Activated T-cell treated with anti-CD3 and anti-CD28 coated beads, Interleukin-2, amount 50 U/mL, for 72 hours (primary cell): ENCODE measurements around the gene KDM6B. TPM values are rescaled to one million over a fixed set of nuclear protein-coding genes. Genes with fewer than 3 reads are reported as not detected.
"Not testable (repeated sequence)": the region's sequence is repeated elsewhere in the genome, so short reads cannot be mapped to it uniquely, and the experiment has no call there.

Source experiments
- ATAC-seq, 2 donors: fragments of 150-1000 bp; cut with Tn5 transposase; replicated peaks in 1 of 2; 2 replicates each; pipeline ENCODE4 v1.10.0; 2021; ENCODE audit warnings: moderate library complexity in 2 of 2, mild to moderate bottlenecking in 1 of 2
- DNase-seq, 2 donors: peaks; one replicate each; pipeline ENCODE4 v3.0.0; 2021 to 2022; ENCODE audit warnings: mixed read lengths in 1 of 2
- H3K27ac Mint-ChIP-seq: one replicate; pipeline ENCODE4 v1.8.0; 2022; ENCODE audit warnings: mild to moderate bottlenecking, moderate library complexity, mixed read lengths
- H3K27me3 Mint-ChIP-seq: one replicate; pipeline ENCODE4 v1.8.0; 2022; ENCODE audit warnings: low read depth, mixed read lengths
- H3K36me3 Mint-ChIP-seq, 2 donors: one replicate each; pipeline ENCODE4 v1.8.0; 2022; ENCODE audit warnings: mixed read lengths in 2 of 2, mild to moderate bottlenecking in 1 of 2; ENCODE audit not compliant: insufficient read depth in 2 of 2
- H3K4me1 Mint-ChIP-seq: one replicate; pipeline ENCODE4 v1.8.0; 2022; ENCODE audit warnings: low read depth, mixed read lengths
- H3K4me3 Mint-ChIP-seq, 2 donors: one replicate each; pipeline ENCODE4 v1.8.0; 2022; ENCODE audit warnings: mild to moderate bottlenecking in 2 of 2, mixed read lengths in 2 of 2, moderate library complexity in 2 of 2
- H3K9me3 Mint-ChIP-seq, 2 donors: one replicate each; pipeline ENCODE4 v1.8.0; 2022; ENCODE audit warnings: mixed read lengths in 2 of 2
- total RNA-seq, 2 donors: library from RNA; stranded (reverse); gene quantifications; one replicate each; pipeline ENCODE4 v1.2.3, GENCODE V29; 2022

Gene KDM6B
- total RNA-seq, 2 donors from 2014 or later, result 73.7 to 83.5 TPM

DNA sequence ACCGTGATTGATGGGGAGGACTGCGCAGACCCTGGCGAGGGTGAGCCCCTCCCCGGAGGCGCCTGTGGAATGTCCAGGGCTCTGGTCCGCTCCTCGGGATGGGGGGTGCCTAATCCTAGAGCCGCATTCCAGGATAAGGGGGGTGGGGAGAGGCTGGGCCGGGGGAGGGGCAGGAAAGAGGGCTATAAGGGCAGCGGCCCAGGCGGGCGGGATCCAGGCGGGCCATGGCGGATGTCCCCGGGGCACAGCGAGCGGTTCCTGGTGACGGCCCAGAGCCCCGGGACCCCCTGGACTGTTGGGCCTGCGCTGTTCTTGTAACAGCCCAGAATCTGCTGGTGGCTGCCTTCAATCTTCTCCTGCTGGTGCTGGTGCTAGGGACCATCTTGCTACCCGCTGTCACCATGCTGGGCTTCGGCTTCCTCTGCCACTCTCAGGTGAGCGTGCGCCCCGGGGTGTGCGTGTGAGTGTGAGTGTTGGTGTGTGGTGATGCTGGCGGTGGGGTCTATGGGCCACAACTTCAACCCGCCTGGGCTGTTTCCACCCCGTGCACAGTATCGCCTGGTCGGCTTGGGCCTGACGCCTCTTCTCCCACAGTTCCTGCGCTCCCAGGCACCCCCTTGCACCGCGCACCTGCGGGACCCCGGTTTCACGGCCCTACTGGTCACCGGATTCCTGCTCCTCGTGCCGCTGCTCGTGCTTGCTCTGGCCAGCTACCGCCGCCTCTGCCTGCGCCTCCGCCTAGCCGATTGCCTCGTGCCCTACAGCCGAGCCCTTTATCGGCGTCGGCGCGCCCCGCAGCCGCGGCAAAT is 21.0 kb downstream of the KDM6B start, which contains the start of gene TMEM88:
Gene TMEM88, plus strand, starts transcription at position 216 of the 809 bp plus-strand sequence. Its CDS starts 9 bp downstream, at position 225.
- Mint-ChIP-seq H3K27ac (peak within 1 kb of the TSS; percentile 76), H3K9me3 (no peaks in the 10 kb centered on the region), H3K4me1 (peaks cover 25% of the 10 kb centered on the region), H3K4me3 (peak within 1 kb of the TSS in 1 of 2 donors; percentile 31), H3K36me3 (peaks cover 2 to 11% of the 10 kb centered on the region in 2 donors), H3K27me3 (no peaks in the 10 kb centered on the region)
- no peak for ATAC-seq
- DNase-seq, result no peak

DNA sequence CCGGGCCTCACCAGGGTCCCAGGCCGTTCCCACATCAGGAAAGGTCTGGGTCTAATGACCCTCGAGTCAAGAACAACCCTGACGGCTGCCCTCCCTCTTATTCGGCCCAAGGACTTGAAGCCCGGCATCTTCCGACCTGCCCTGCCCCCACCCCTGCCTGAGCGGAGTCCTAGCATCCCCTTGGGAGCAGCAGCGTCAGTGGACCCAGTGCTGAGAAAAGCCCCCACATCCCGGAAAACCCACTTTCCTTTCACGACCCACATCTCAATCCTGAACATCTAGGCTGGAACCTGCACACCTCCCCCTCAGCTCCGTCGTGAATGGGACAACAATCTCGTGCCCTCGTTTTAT is 21.6 kb downstream of the KDM6B start:
- Mint-ChIP-seq H3K4me3 (no peak overlapping the region), H3K27ac (no peak overlapping the region), H3K36me3 (peaks cover 2 to 11% of the 10 kb centered on the region in 2 donors), H3K27me3 (no peaks in the 10 kb centered on the region), H3K4me1 (peaks cover 19% of the 10 kb centered on the region), H3K9me3 (no peaks in the 10 kb centered on the region)
- no peak for ATAC-seq
- DNase-seq, result no peak

DNA sequence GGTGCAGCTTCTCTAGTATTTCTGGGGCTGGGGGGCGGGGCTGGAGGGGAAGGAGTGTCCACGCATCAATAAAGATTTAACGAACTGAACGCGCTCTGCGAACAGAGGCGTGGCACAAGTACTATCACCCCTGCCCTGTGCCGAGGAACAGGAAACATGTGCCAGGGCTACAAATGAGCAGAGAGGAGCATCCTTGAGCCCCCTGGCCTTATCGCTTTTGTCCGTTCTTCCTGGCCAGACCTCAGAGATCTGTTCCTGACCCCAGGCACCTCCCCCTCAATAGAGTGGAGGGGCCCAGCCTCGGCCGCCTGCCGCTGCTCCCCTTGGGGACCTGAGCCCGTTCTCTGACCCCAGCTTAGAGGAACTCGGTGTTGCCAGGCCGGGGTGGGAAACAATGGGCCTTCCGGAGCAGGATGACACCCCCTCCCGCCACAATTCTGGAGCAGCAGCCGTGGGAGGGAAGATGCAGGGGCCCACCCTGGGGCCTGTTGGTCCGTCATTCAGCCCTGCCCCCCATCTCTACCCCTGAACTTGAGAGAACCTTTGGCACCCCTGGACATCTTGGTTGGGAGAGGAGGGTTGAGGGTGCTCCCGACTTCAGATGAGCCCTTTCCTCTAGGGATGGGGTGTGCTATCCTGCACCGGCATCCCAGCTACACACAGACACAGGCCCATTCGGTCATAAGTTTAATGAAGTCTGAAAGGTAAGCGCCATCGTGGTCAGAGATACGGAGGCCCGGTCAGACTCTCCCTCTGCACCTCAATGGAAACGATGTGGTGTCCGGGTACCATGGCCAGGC is 22.2 kb downstream of the KDM6B start:
- Mint-ChIP-seq H3K27me3 (no peaks in the 10 kb centered on the region), H3K27ac (no peak overlapping the region), H3K9me3 (no peaks in the 10 kb centered on the region), H3K4me3 (no peak overlapping the region), H3K36me3 (peaks cover 2 to 8% of the 10 kb centered on the region in 2 donors), H3K4me1 (peaks cover 13% of the 10 kb centered on the region)
- no peak for DNase-seq
- no peak for ATAC-seq

DNA sequence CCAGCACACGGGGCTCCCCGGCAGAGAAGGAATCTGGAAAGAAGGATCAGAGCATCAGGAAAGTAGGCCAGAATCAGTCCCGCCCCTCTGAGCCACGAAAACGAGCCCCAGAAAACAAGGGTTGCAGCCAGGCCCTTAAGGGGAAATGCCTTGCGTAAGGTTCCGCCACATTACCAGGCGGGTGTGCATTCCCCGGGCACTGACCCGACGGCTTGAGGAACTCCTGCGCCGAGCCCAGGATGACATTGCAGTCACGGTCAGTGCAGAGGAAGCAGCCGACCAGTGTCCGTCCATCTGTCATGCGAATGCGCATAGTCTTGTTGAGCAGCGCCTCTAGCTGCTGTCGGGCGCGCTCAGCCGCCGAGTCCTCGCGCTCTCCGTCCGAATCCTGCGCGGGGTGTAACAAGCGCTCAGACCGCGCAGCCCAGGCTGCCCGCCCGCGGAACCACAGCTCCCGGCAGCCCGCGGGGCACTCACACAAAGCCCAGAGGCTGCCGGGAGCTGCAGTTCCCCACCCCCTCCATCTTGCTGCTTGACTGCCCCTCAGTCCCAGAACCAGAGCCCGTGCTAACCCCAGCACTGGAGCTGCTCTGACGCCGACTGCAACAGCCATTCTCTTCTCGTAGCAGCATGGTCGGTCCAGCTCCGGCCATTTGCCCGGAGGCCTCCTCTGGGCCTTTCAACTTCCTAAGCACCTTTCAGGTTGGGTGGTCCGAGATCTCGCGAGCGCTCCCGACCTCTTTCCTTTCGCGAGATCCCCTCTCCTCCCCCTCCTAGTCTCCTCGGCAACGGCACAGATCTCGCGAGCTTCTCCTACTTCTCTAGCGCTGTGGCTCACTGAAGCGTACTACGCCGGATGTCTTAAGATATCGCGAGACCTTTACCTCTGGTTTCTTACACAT is 23.0 kb downstream of the KDM6B start, which contains the start of gene NAA38:
Gene NAA38, minus strand, starts transcription at position 749 of the 902 bp plus-strand sequence. Its CDS starts 96 bp downstream, at position 653.
- Mint-ChIP-seq H3K27me3 (no peaks in the 10 kb centered on the region), H3K4me3 (no peak within 1 kb of the TSS)

DNA sequence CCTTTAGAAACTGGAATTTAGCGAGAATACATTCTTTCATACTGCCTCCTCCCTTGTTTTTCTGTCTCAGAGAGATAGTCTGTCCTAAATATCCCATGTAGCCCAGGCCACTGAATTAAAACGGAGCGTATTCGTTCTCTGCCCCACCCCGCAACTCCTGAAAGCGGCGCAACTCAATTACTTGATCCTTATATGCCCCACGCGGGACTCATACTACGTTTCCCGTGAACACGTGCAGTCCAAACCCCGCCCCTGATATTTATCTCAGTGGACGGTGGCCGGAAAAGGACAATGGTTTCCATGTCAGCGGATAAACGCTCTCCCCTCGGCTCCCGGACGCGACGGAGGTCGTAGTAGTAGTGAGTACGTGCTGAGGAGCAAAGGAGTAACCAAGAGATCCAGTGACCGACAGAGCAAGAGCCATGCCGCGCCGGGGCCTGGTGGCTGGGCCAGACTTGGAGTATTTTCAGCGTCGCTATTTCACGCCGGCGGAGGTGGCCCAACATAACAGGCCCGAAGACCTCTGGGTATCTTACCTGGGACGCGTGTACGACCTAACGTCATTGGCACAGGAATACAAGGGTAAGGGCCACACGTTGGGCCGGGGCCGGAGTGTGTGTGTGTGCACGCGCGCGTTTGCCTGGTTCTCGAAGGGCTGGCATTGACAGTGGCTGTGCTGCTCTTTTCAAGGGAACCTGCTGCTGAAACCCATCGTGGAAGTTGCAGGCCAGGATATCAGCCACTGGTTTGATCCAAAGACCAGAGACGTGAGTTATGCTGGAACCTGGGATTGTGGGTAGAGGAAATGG is 23.9 kb downstream of the KDM6B start, which contains the start of gene CYB5D1:
Gene CYB5D1, plus strand, starts transcription at position 291 of the 809 bp plus-strand sequence. Its CDS starts 132 bp downstream, at position 423.
- H3K4me3 Mint-ChIP-seq, result no peak within 1 kb of the TSS
- ATAC-seq (peak; percentile 54 to 56), DNase-seq (peak; percentile 85 to 89)
- peaks cover 2 to 5% of the 10 kb centered on the region in 2 donors for H3K36me3 Mint-ChIP-seq
- no peaks in the 10 kb centered on the region for H3K27me3 Mint-ChIP-seq
- peaks cover 4% of the 10 kb centered on the region for H3K4me1 Mint-ChIP-seq
- H3K9me3 Mint-ChIP-seq, result no peaks in the 10 kb centered on the region
- no peak within 1 kb of the TSS for H3K27ac Mint-ChIP-seq

More for the DNA sequence above, 23.0 kb downstream of the KDM6B start, which contains the start of gene NAA38:
- DNase-seq (peak; percentile 92 to 97), ATAC-seq (peak; percentile 89 to 90)
- Mint-ChIP-seq H3K4me1 (peaks cover 5% of the 10 kb centered on the region), H3K9me3 (no peaks in the 10 kb centered on the region), H3K27ac (no peak within 1 kb of the TSS), H3K36me3 (peaks cover 2 to 8% of the 10 kb centered on the region in 2 donors)

DNA sequence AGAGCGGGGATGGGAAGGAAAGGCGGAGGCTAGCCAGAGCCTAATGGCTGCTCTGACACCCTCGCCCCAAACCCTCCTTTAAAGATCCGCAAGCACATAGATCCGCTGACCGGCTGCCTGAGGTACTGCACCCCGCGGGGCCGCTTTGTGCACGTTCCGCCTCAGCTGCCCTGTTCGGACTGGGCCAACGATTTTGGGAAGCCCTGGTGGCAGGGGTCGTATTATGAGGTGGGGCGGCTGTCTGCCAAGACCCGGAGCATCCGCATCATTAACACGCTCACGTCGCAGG is 24.4 kb downstream of the KDM6B start:
- no peak overlapping the region for H3K4me3 Mint-ChIP-seq
- no peaks in the 10 kb centered on the region for H3K9me3 Mint-ChIP-seq
- H3K27ac Mint-ChIP-seq, result no peak overlapping the region
- peaks cover 2 to 5% of the 10 kb centered on the region in 2 donors for H3K36me3 Mint-ChIP-seq
- H3K4me1 Mint-ChIP-seq, result peaks cover 4% of the 10 kb centered on the region
- DNase-seq (peak in 1 of 2 donors; percentile 46), ATAC-seq (no peak)
- no peaks in the 10 kb centered on the region for H3K27me3 Mint-ChIP-seq

DNA sequence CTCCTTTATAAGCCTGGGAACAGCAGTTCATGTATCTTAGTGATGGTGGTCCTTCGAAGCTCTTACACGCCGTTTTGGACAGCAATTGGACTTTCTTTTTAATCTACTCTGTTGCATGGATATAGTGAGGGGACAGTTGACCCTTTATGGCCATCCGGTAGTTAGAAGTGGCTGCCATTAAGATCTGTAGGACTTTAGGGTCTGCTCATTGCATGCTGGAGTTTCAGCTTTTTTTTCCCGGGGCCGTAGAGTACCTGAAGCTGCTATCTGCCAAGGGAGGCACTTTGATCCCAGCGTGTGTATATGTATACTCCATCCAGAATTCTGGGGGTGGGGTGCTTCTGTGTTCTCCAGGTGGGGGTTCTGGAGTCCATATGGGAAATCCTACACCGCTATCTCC is 25.0 kb downstream of the KDM6B start:
- no peak overlapping the region for H3K27ac Mint-ChIP-seq
- no peak overlapping the region for H3K4me3 Mint-ChIP-seq
- DNase-seq (no peak), ATAC-seq (no peak)
- peaks cover 2% of the 10 kb centered on the region in 2 donors for H3K36me3 Mint-ChIP-seq
- no peaks in the 10 kb centered on the region for H3K9me3 Mint-ChIP-seq
- no peaks in the 10 kb centered on the region for H3K27me3 Mint-ChIP-seq
- H3K4me1 Mint-ChIP-seq, result no peaks in the 10 kb centered on the region

DNA sequence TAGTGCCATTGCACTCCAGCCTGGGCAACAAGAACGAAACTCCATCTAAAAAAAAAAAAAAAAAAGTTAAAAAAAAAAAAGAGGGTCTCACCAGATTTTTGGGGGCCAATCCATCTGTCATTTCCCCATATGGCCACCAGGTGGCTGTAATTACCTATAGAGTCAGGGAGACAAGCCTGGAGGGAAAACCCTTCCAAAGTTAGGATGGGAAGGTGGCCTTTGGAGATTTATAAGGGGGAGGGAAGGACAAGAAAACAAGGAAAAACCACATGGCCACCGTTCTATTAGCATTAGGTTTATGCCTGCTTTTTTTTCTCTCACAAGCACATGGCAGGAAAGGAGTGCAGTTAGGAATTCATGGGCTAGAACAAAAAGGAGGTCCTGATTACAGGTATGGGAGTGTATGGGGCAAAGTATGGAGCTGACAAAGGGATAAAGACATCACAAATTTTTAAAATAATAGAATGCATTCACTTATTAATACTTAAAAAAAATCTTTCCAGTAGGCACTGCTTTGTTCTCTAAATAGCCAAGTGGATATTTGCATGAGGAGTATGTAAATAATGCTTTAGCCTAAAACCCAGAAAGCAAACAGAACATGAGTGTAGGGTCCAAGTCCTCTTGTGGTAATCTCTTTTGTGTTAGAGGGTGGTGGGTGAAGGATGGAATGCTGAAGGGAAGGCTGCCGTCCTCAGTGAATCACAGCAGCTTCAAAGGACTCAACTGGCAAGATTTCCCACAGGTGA is 28.8 kb downstream of the KDM6B start:
- Mint-ChIP-seq H3K4me1 (peaks cover 11% of the 10 kb centered on the region), H3K27me3 (no peaks in the 10 kb centered on the region), H3K9me3 (no peaks in the 10 kb centered on the region), H3K27ac (no peak overlapping the region), H3K36me3 (peaks cover 9 to 12% of the 10 kb centered on the region in 2 donors), H3K4me3 (no peak overlapping the region)
- ATAC-seq (no peak), DNase-seq (peak; percentile 45 to 52)

DNA sequence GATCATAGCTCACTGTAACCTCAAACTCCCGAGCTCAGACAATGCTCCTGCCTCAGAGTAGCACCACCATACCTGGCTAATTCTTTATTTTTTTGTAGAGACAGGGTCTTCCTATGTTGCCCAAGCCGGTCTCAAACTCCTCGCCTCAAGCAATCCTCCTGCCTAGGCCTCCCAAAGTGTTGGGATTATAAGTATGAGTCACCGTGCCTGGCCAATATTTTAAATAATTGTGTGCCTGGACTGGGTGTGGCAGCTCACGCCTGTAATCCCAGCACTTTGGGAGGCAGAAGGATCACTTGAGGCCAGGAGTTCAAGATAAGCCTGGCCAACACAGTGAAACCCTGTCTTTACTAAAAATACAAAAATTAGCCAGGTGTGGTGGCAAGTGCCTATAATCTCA is 30.4 kb downstream of the KDM6B start:
- H3K27ac Mint-ChIP-seq, DNase-seq, ATAC-seq, H3K27me3 Mint-ChIP-seq, H3K4me3 Mint-ChIP-seq, H3K9me3 Mint-ChIP-seq: not testable (repeated sequence)
- peaks cover 9 to 14% of the 10 kb centered on the region in 2 donors for H3K36me3 Mint-ChIP-seq
- peaks cover 23% of the 10 kb centered on the region for H3K4me1 Mint-ChIP-seq

DNA sequence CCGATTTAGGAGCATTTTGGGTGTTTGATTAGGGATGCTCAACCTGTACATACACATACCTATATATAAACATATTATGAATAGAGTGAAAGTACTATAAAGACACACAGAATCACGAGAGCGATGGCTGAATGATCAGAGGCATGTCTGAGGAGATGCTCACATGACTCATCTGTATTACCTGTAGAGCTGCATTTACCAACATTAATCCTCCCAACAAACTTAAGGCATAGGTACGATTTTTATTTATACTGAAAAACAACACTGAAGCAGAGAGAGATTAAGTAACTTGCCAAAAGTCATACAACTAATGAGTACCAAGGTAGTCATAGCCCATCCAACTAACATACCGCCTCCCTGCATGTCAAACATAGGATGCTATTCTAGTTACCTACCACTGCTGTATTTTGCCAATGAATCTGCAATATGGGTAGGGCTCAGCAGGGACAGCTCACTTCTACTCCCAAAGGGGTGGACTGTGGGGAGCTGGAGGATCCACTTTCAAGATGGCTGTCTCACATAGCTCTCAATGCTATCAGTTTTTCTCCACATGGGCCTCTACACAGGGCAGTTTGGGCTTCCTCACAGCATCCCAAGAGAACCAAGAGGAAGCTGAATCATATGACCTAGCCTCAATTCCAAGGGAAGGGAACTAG is 31.1 kb downstream of the KDM6B start:
- Mint-ChIP-seq H3K36me3 (peaks cover 9 to 14% of the 10 kb centered on the region in 2 donors), H3K27ac (no peak overlapping the region), H3K27me3 (no peaks in the 10 kb centered on the region), H3K4me3 (no peak overlapping the region), H3K4me1 (peaks cover 28% of the 10 kb centered on the region), H3K9me3 (no peaks in the 10 kb centered on the region)
- ATAC-seq (peak; percentile 23 to 36), DNase-seq (no peak)

DNA sequence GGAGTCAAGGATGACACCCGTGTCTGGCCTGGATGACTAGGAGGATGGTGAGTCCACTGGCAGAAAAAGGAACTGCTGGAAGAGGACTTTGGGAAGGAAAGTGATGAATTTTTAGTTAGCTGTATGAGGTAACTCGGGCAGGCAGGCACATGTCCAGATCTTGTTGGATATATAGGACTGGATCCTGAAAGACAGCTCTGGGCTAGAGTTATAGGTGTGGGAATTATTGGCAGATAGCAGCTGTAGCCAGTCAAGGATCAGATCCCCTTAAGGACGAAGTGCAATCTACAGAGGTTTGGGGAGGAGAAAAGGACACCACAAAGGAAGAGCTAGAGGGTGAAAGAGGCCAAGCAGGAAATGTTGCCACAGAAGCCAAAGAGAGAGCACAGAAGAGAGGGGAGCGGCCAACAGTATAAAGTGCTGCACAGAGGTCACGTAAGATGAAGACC is 33.9 kb downstream of the KDM6B start:
- no peaks in the 10 kb centered on the region for H3K9me3 Mint-ChIP-seq
- peaks cover 28% of the 10 kb centered on the region for H3K4me1 Mint-ChIP-seq
- peak overlapping the region; percentile 77 for H3K27ac Mint-ChIP-seq
- DNase-seq, result no peak
- ATAC-seq, result peak in 1 of 2 donors; percentile 53
- H3K27me3 Mint-ChIP-seq, result no peaks in the 10 kb centered on the region
- H3K36me3 Mint-ChIP-seq, result peaks cover 9 to 16% of the 10 kb centered on the region in 2 donors
- peak overlapping the region; percentile 25 to 44 for H3K4me3 Mint-ChIP-seq
